ENCODE data around the gene DLGAP4.
"Not testable (repeated sequence)": the region's sequence is repeated elsewhere in the genome, so short reads cannot be mapped to it uniquely, and the experiment has no call there.

Gene DLGAP4

DNA sequence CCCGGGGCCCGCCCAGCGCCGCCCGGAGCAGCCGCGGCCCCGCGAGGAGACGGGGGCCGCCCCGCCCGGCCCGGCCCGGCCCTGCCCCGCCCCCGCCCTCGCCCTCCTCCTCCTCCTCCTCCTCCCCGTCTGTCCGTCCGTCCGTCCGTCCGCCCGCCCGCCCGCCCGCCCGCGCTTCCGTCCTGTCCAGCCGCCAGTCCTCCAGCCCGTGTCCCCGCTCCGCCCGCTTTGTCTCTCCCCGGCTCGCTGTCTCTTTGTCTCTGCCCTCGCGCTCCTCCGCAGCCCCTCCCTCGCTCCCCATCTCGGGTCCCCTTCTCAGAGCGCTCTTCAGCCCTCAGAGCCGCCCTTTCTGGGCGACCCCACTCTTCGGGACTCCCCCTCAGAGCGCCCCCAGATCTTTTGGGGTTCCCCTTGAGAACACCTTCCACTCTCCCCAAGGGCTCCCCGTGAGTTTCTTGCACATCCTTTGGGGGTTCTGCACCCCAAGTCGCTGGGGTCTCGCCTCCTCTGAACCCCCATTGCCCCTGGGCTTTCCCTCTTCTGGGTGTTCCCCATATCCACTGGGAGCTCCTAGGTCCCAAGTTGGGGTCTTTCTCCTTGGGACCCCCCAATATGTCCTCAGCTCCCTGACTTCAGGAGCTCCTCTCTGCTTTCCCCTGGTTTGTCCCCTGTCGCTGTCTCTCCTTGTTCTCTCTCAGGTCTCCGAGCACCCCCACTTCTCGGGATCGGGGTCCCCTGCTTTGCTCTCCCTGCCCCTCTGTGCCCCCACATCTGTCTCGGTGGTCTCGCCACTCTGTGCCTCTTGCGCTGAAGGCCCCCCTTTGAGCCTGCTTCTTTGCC, 155.7 kb downstream of the DLGAP4 start:
- DNase-seq, result no peak

DNA sequence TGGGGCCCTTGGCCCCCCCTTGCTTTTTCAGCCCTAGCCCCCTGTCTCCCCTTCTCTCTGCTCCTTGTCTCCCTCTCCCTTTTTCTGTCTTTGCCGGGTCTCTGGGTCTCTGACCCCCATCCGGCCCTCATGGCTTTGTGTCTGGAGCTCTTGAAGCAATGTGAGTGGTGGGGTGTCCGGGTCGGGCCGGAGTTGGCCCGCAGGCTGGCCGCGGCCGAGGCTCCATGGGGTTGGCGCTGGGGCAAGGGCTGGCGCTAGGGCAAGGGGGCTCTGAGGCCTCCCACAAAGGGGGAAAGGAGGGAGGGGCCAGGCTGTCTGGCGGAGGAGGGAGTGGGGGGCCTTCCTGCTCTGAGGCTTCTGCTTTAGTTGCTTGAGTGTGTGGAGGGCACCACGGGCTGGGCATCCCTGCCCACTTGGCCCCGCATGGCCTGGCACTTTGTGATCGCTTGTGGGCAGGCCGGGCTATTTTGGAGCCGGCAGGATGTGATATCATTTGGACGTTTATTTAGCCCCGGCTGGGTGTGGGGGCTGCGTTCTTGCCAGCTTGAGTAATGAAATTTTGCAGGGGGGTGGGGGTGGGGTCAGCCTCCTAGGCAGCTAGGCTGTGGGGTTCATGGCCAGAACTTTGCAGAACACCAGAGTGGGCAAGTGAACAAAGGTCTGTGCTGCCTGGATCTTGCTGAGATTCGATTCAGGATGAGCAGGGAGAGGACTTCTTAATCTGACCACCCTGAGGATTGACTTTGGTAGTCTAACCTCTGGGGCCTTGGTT, 156.5 kb downstream of the DLGAP4 start:
- DNase-seq, result no peak

- no peak for DNase-seq
Measured at GRCh38 chr20:36463212-36464061, 157.3 kb downstream of the DLGAP4 start.

DNA sequence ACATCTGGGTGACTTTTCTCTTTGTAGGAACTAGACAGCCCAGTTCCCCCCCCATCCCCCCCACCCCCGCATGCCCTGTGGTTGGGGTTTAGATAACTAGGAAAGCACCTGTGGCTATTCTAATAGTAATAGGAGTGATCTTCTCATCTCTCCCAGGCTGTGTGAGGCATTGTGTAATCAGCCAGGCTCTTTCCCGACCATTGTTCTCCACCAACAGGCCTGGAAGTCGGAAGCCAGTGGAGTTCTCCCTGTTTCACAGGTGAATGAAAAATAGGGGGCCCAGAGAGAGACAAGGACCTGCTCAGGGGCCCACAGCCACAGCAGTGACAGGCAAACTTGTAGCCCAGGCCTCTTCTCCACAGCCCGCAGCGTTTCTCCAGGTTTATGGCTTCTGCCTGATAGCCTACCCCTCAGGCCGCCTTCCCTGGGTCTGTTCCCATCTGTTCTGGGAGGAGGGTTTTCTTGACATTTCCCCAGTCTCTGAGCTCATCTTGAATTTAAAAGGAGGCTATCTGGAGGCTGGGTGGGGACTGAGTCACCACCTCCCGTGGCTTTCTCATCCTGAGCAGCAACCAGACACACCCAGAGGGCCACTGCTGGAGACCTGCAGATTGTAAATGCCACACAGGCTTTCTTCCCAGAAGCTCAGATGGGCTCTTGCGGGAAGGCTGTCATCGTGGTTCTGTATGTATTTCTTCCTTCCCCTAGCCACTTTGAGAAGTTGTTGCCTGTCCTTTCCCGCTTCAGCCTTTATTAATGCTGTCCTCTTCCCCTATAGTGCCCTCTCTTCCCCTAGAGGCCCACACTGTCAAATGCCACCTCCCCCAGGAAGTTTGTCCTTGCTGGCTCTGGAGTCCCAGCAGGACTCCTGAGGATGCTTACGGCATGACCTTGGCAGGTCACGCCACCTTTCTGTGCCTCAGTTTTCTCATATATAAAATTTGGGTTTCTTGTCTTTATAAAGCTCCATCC, 159.3 kb downstream of the DLGAP4 start:
- no peak for DNase-seq

DNA sequence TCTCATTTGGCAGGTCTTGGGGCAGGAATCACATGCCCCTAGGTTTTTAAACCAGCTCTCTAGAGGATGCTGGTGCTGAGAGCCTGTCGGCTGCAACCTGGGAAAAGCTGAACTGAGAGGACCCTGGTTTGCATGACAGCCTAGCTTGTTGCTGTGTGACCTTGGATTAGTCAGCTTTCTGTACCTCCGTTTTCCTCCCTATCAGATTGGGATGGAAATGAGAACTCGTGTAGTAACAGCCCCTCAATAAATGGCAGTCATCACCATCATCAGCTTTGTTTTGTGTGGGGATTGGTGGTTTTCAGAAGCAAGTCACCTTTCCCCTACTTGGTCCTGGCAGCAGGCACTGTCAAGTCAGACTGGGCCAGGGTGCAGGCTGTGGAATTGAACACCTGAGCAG, 159.9 kb downstream of the DLGAP4 start:
- no peak for DNase-seq

- no peak for DNase-seq
Measured at GRCh38 chr20:36467076-36467999, 161.2 kb downstream of the DLGAP4 start.

GRCh38 chr20:36468149-36469000, 162.2 kb downstream of the DLGAP4 start:
- no peak for DNase-seq

DNA sequence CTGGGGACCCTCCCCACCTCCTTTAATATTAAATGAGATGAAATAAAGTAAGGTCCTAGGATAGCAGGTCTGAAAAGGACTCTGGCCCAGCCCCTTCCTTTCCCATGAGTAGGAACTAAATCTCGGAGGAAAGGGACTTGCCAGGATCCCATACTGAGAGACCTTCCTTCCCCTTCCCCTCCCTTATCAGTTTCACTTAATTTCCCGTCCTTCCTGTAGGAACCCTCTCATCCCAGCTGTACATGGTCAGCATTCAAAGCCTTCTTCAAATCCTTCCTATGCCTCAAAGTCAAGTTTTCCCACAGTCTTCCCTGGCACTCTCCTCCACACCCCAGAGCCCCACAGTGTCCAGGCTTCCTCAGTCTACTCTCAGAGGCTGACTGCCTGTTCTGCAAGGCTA, 163.8 kb downstream of the DLGAP4 start:
- DNase-seq, result no peak

GRCh38 chr20:36471885-36472636, 165.9 kb downstream of the DLGAP4 start:
- no peak for DNase-seq

DNA sequence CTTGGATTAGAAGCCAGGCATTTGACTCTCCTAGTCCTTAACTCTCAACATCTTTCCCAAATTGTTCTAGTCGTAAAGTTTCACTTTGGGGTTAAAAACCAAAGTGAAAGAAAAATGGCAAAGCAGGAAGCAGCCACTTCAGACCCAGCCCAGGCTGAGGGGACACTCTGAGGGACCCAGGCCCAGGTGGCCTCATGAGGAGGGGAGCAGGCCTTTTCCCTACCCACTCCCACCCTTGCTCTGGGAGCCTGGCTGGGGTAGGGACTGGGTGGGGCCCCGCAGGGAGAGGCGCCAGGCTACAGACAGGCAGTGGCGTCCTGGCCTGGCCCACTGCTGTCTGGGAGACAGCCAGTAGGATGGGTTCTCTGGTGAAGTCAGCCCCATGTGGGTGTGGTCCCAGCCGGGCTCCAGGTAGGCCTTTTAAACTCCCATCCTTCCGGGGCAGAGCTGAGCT, 166.5 kb downstream of the DLGAP4 start:
- DNase-seq, result no peak

DNA sequence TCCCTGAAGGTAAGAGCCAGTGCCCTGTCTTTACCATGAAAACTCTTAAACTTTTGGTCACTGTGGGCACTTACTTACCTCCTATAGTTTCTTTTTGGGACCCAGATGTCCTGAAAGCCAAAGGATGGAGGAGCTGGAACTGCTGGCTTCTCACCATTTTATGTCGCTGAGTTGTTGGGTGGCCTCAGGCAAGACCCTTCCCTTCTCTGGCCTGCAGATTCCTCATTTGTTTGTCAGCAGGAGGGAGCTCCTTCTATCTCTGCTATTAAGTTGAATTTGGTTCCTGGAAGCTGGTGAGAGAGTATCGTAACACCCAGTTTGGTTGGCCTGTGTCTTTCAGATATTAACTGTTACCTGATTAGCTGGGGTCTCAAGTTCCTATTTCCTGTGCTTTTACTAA, 167.0 kb downstream of the DLGAP4 start:
- DNase-seq, result no peak

DNA sequence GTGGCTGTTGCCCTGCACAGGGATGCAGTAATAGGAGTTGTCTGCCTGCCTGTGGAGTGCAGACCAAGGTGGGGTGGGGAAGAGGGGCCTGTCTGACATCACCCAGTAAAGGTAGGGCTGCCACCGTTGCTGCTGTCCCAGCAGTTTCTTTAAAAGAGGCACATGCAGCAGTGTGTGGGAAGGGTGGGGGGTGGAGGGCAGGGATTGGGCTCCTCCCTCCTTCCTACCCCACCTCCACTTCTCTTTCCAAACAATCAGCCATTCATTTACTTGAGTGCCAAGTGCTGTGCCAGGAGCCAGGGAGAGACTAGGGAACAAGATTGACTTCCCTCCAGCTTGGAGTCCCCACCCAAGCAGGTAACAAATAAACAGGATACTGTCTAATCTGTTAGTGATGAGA, 168.4 kb downstream of the DLGAP4 start:
- no peak for DNase-seq

DNA sequence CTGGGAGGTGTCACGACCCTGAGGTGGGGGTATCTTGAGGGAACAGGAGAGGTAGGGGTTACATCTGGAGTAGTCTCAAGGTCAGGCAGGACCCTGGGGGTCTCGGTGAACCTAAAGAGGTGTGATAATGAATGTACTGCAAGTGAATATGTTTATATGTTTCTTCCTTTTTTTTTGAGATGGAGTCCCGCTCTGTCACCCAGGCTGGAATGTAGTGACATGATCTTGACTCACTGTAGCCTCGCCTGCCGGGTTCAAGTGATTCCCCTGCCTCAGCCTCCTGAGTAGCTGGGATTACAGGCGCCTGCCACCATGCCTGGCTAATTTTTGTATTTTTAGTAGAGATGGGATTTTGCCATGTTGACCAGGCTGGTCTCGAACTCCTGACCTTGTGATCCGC, 168.9 kb downstream of the DLGAP4 start:
- DNase-seq, result not testable (repeated sequence)

GRCh38 chr20:36477475-36477874, 171.3 kb downstream of the DLGAP4 start:
- no peak for DNase-seq

DNA sequence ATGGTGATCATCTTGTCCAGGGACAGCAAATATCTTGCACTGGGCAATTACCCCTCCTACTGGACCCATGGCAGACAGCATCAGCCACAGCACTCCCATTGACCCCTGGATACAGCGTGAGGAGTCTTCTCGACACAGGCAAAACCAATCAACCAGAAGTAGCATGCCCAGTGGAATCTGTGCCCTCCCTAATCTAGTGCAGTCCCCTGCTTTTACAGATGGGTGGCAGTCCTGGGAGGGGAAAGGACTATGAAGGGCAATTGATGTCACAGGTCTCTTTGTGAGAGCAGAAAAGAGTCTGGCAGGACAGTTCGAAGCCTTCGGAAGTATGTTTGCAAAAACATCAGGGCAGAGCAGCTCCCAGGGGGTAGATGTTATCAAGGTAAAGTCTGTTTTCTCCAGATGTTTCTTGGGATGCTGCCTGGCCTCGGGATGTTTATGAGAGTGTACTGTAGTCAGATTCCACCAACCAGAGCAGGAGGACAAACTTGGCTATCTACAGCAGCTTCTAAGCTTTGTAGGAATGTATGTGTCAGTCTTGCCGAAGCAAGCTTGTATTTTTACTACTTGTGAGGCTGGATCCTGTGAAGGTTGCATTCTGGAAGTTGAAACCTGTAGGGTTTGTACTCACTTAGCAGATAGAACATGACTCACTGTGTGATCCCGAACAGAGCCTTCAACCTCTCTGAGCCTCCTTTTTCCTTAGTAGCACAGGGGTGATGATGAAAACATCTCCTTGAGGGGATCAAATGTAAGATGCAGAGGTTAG, 172.2 kb downstream of the DLGAP4 start:
- DNase-seq, result no peak

DNA sequence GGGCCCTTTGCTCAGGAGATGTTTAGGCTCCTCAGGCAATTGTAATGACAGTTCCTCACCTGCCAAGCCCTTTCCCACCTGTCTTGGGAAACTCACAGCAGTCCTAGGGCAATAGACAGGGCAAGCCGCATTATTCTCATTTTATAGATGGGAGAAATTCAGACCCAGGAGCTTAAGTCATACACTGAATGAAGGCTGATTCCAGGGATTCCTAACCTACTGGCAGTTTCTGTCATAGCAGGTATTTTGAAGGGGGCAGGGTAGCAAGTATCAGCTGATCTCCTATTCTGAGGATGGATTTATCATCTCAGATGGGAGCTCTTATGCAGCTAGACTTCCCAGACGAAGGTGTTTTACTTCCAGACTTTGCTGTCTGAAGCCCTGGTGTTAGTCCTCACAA, 173.8 kb downstream of the DLGAP4 start:
- DNase-seq, result no peak

- no peak for DNase-seq
Measured at GRCh38 chr20:36480456-36481048, 174.4 kb downstream of the DLGAP4 start.
